NT2/D1 (cell line): ENCODE measurements around the gene APEX1.

ENCODE experiments used
- SUZ12 ChIP-seq: IDR thresholded peaks from 2 replicates; pipeline ENCODE4 v1.6.1; 2011; ENCODE audit not compliant: insufficient read length, insufficient read depth; ENCODE audit errors: extremely low read depth
- YY1 ChIP-seq: IDR thresholded peaks from 2 replicates; pipeline ENCODE4 v1.6.1; 2011; ENCODE audit not compliant: insufficient read length, insufficient read depth
- ZNF274 ChIP-seq: IDR thresholded peaks from 2 replicates; pipeline ENCODE4 v1.6.1; 2011; ENCODE audit warnings: mild to moderate bottlenecking, low read depth, low read length

- no peak for TF ChIP-seq ZNF274
- TF ChIP-seq SUZ12 = no peak
- no peak for TF ChIP-seq YY1
These were observed 15.5 kb downstream of the APEX1 start for GRCh38 chr14:20470603-20470901.
